GM23338 (cell line): ENCODE data around the gene CETP. TPM values are rescaled to one million over a fixed set of nuclear protein-coding genes. Genes with fewer than 3 reads are reported as not detected.

Source experiments
- ATAC-seq: fragments of 200-7000 bp; cut with Tn5 transposase; 3 replicates; pipeline ENCODE4 v1.9.1; 2020
- DNase-seq: peaks from one replicate; pipeline ENCODE4 v3.0.0-alpha.2; 2015; ENCODE audit warnings: low spot score
- H2AFZ ChIP-seq: fragments of 200-600 bp; sonication (generic); 2 replicates; pipeline ENCODE4 v1.8.0; 2016; ENCODE audit warnings: antibody characterized with exemption, mild to moderate bottlenecking, moderate library complexity
- H3F3A ChIP-seq: fragments of 200-600 bp; sonication (generic); replicated peaks from 2 replicates; pipeline ENCODE4 v1.8.0; 2017; ENCODE audit warnings: antibody characterized with exemption, mixed run types, low read depth
- H3K27ac ChIP-seq: fragments of 200-600 bp; sonication (generic); 2 replicates; pipeline ENCODE4 v1.6.1; 2016; ENCODE audit warnings: low read depth
- H3K27me3 ChIP-seq: fragments of 200-600 bp; sonication (generic); 2 replicates; pipeline ENCODE4 v1.8.0; 2016; ENCODE audit warnings: mild to moderate bottlenecking, mixed run types, moderate library complexity; ENCODE audit not compliant: insufficient read depth
- H3K36me3 ChIP-seq: fragments of 200-600 bp; sonication (generic); 2 replicates; pipeline ENCODE4 v1.8.0; 2016; ENCODE audit warnings: mild to moderate bottlenecking; ENCODE audit not compliant: insufficient read depth
- H3K4me1 ChIP-seq: fragments of 200-600 bp; sonication (generic); 2 replicates; pipeline ENCODE4 v1.8.0; 2016; ENCODE audit warnings: mild to moderate bottlenecking, moderate library complexity; ENCODE audit not compliant: insufficient read depth
- H3K4me2 ChIP-seq: fragments of 200-600 bp; sonication (generic); 2 replicates; pipeline ENCODE4 v1.7.1; 2017; ENCODE audit warnings: mixed run types
- H3K4me3 ChIP-seq: fragments of 200-600 bp; sonication (generic); 2 replicates; pipeline ENCODE4 v1.6.1; 2016; ENCODE audit warnings: mixed run types
- H3K79me2 ChIP-seq: fragments of 200-600 bp; sonication (generic); replicated peaks from 2 replicates; pipeline ENCODE4 v1.8.0; 2017; ENCODE audit warnings: mild to moderate bottlenecking; ENCODE audit not compliant: insufficient read depth
- H3K9me2 ChIP-seq: fragments of 200-600 bp; sonication (generic); 2 replicates; pipeline ENCODE4 v1.8.0; 2017; ENCODE audit not compliant: insufficient read depth
- H4K20me1 ChIP-seq: fragments of 200-600 bp; sonication (generic); replicated peaks from 2 replicates; pipeline ENCODE4 v1.8.0; 2017; ENCODE audit warnings: mild to moderate bottlenecking; ENCODE audit not compliant: insufficient read depth
- H3K27ac Mint-ChIP-seq: 2 replicates; pipeline ENCODE4 v1.8.0; 2020; ENCODE audit warnings: inconsistent platforms, mild to moderate bottlenecking, moderate library complexity, mixed read lengths
- H3K27me3 Mint-ChIP-seq: 3 replicates; pipeline ENCODE4 v1.8.0; 2022; ENCODE audit warnings: low read depth, mild to moderate bottlenecking, moderate library complexity, mixed read lengths, inconsistent platforms; ENCODE audit not compliant: insufficient read depth, poor library complexity
- H3K36me3 Mint-ChIP-seq: 3 replicates; pipeline ENCODE4 v1.8.0; 2021; ENCODE audit warnings: low read depth, mild to moderate bottlenecking, inconsistent platforms, moderate library complexity, mixed read lengths
- H3K4me1 Mint-ChIP-seq: 3 replicates; pipeline ENCODE4 v1.8.0; 2020; ENCODE audit warnings: mild to moderate bottlenecking, inconsistent platforms, mixed read lengths
- H3K4me3 Mint-ChIP-seq: 3 replicates; pipeline ENCODE4 v1.8.0; 2021; ENCODE audit warnings: moderate library complexity, mild to moderate bottlenecking, inconsistent platforms, mixed read lengths
- H3K9me3 Mint-ChIP-seq: 3 replicates; pipeline ENCODE4 v1.8.0; 2020; ENCODE audit warnings: moderate library complexity, mild to moderate bottlenecking, inconsistent platforms, mixed read lengths
- CTCF ChIP-seq, 2 experiments: fragments of 200-600 bp in 1 of 2; sonication (generic) in 1 of 2; conservative IDR thresholded peaks; 2 replicates each; pipeline versions ENCODE4 v1.5.1 to v1.6.1; 2016 to 2017; ENCODE audit warnings: antibody characterized with exemption in 2 of 2, low read depth in 2 of 2, mild to moderate bottlenecking in 2 of 2, moderate library complexity in 1 of 2
- ZNF462 ChIP-seq: fragments of 250-450 bp; sonication (Bioruptor Pico); IDR thresholded peaks from 2 replicates; pipeline ENCODE4 v1.5.0; 2020; ENCODE audit warnings: mild to moderate bottlenecking, moderate library complexity
- polyA plus RNA-seq: library from polyadenylated mRNA; unstranded; fragments of >200 nt; fragmentation: Nextera tagmentation; extraction: Ambion mirVana; gene quantifications from 2 replicates; pipeline ENCODE4 v1.2.1, GENCODE V29; 2016
- total RNA-seq: library from RNA; depleted of rRNA; stranded (reverse); fragments of >200 nt; shearing (Covaris generic); gene quantifications from 2 replicates; pipeline ENCODE4 v1.2.3, GENCODE V29; 2014

Gene CETP
- total and polyA plus RNA-seq, 2 experiments from 2014 or later: not detected

- DNase-seq: peak; percentile 82
- Mint-ChIP-seq H3K36me3 (no peaks in the 10 kb centered on the region; the same call in 2 of the 3 replicates), H3K9me3 (peaks cover 4% of the 10 kb centered on the region; the same call in 2 of the 3 replicates), H3K27ac (no peak overlapping the region; the same call in 1 of the 2 replicates), H3K27me3 (peaks cover 14% of the 10 kb centered on the region), H3K4me1 (peaks cover 9% of the 10 kb centered on the region; the same call in 2 of the 3 replicates), H3K4me3 (no peak overlapping the region)
- H3K9me2 ChIP-seq: no peaks in the 10 kb centered on the region
- H3K4me1 ChIP-seq: no peaks in the 10 kb centered on the region
- no peak overlapping the region for H3K27ac ChIP-seq
- H2AFZ ChIP-seq: 0 out of 2 replicates have a peak overlapping the region, but pooled peaks have one; percentile 23
- H3K27me3 ChIP-seq: no peaks in the 10 kb centered on the region
- no peak overlapping the region for H3K4me3 ChIP-seq
- peak; percentile 97 for ATAC-seq
- TF ChIP-seq ZNF462 (CRISPR knock-in tag) (no peak), CTCF (conservative IDR thresholded peaks at IDR 0.05; ENCODE audit: low read depth in 2 of 2) (peak; percentile 61 to 94)
- H3K4me2 ChIP-seq: no peak overlapping the region
- no peaks in the 10 kb centered on the region for H3K36me3 ChIP-seq
- no peaks in the 10 kb centered on the region for H4K20me1 ChIP-seq
- no peaks in the 10 kb centered on the region for H3F3A ChIP-seq
- H3K79me2 ChIP-seq: no peaks in the 10 kb centered on the region
Measured at GRCh38 chr16:56950881-56951771, 10.6 kb upstream of the CETP start.
